WTC11 (cell line): ENCODE data around the gene CAT.

ENCODE experiments used
- NFE2L1 ChIP-seq: sonication (generic); formaldehyde crosslinking; IDR thresholded peaks from 2 replicates; pipeline ENCODE4 v1.8.1; 2023; ENCODE audit warnings: missing genetic modification reagents
- ZNF219 ChIP-seq: sonication (generic); formaldehyde crosslinking; IDR thresholded peaks from 2 replicates; pipeline ENCODE4 v1.8.0; 2023; ENCODE audit warnings: missing genetic modification reagents, mild to moderate bottlenecking, borderline replicate concordance
- TF ChIP-seq, protein P1 (sequence below): fragments of 200-600 bp; IDR thresholded peaks from 2 replicates; pipeline ENCODE4 v1.8.0; 2022; ENCODE audit warnings: antibody characterized with exemption

- TF ChIP-seq NFE2L1 (no peak), ZNF219 (CRISPR knock-in tag) (no peak)
- TF ChIP-seq, protein P1, sequence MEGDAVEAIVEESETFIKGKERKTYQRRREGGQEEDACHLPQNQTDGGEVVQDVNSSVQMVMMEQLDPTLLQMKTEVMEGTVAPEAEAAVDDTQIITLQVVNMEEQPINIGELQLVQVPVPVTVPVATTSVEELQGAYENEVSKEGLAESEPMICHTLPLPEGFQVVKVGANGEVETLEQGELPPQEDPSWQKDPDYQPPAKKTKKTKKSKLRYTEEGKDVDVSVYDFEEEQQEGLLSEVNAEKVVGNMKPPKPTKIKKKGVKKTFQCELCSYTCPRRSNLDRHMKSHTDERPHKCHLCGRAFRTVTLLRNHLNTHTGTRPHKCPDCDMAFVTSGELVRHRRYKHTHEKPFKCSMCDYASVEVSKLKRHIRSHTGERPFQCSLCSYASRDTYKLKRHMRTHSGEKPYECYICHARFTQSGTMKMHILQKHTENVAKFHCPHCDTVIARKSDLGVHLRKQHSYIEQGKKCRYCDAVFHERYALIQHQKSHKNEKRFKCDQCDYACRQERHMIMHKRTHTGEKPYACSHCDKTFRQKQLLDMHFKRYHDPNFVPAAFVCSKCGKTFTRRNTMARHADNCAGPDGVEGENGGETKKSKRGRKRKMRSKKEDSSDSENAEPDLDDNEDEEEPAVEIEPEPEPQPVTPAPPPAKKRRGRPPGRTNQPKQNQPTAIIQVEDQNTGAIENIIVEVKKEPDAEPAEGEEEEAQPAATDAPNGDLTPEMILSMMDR: no peak
These were observed 15.4 kb upstream of the CAT start for GRCh38 chr11:34423300-34423699.
